Astrocyte of the cerebellum (primary cell): ENCODE data around the gene CTNNA3.

Experiments
- DNase-seq: peaks from one replicate; pipeline ENCODE4 v3.0.0-alpha.2; 2011; ENCODE audit warnings: low read depth
- H3K4me3 ChIP-seq: 2 replicates; pipeline ENCODE4 v1.5.1; 2011; ENCODE audit warnings: mild to moderate bottlenecking, low read depth, low read length, moderate library complexity
- CTCF ChIP-seq: IDR thresholded peaks from 2 replicates; pipeline ENCODE4 v1.5.1; 2012; ENCODE audit warnings: low read length, low read depth, moderate library complexity, mild to moderate bottlenecking; ENCODE audit errors: missing control alignments
- in situ Hi-C: cut with HindIII; loops from 2 replicates; pipeline ENCODE4 v1.10.0; 2017; ENCODE audit warnings: low sequenced_read_pairs

The CTNNA3 gene

DNA sequence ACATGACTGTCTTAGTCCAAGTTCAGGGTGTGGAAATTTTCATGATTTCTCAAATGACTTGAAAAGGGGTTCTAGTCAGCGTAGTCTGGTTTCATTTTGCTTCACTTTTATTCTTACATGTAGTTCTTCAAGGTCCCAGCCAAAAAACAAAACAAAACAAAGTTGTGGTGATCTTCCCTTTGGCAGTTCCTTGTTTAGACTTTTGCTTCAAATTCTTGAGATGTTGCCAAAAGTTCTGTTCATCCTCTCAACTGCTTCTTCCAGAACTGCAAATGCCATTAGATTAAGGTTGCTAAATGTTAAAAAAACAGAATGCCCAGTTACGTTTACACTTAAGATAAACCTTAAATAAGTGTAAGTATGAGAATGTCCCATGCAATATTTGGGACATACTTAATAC is 1140.9 kb downstream of the CTNNA3 start:
- in situ Hi-C loops, result no loop called here
- peak; percentile 40 for DNase-seq
- TF ChIP-seq CTCF, result no peak
- no peak overlapping the region for H3K4me3 ChIP-seq

DNA sequence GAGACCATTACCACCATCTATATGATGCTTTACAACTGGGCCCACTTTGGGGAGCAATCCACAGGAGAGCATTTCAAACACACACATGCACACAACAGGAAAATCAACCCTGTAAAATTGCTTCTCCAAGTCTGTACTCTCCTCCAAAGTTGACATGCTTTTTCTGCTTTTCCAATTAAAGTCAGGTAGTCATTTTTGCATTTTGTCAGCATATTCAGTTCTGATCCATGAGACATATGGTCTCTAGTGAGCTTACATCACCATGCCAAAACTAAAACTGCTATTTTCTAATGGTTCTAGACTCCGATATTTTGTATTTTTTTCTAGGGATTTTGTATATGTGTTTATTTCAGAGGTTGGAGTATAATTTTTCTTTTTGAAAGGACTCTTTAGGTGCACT is 1143.7 kb downstream of the CTNNA3 start:
- TF ChIP-seq CTCF, result no peak
- no peak for DNase-seq
- no peak overlapping the region for H3K4me3 ChIP-seq
- in situ Hi-C loops, result no loop called here

DNA sequence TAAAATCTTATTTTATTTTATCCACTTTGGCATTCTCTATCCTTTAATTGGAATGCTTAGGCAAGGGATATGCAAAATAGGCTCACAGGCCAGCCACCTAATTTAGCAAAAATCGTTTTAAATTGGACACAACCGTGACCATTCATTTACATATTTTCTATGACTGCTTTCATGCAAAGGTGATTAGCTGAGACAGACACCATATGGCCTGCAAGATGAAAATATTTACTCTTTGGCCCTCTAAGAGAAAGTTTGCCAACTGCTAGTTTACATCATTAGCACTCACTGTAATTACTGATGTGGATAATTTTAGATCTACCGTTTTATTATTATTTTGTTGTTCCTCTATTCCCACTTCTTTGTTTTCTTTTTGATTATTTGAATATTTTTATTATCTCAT is 1145.6 kb downstream of the CTNNA3 start:
- no peak overlapping the region for H3K4me3 ChIP-seq
- in situ Hi-C loops, result no loop called here
- DNase-seq, result no peak
- no peak for TF ChIP-seq CTCF

GRCh38 chr10:66538908-66539307 is 1157.1 kb downstream of the CTNNA3 start:
- DNase-seq, result no peak
- in situ Hi-C loops, result no loop called here

DNA sequence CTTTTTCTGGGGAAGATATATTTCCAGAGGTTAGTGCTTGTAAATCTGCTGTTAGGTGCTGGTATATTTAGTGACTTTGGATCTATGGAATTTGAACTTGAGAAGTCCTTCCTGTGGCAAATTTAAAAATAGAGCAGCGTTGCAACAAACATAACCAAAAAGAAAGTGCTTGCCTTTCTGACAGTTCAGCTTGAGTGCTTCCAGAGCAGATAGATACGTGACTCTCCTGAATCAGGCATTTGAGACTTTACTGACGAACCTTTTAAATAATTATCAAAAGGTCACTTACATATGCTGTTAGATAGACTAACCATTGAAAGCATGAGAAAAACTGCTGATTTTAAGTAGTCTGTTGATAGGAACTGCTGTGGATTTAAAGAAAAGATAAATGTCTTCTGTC is 1157.6 kb downstream of the CTNNA3 start:
- H3K4me3 ChIP-seq, result no peak overlapping the region
- DNase-seq, result no peak
- TF ChIP-seq CTCF, result no peak
- in situ Hi-C loops, result no loop called here

More at GRCh38 chr10:66538908-66539307, 1157.1 kb downstream of the CTNNA3 start:
- no peak overlapping the region for H3K4me3 ChIP-seq
- no peak for TF ChIP-seq CTCF

DNA sequence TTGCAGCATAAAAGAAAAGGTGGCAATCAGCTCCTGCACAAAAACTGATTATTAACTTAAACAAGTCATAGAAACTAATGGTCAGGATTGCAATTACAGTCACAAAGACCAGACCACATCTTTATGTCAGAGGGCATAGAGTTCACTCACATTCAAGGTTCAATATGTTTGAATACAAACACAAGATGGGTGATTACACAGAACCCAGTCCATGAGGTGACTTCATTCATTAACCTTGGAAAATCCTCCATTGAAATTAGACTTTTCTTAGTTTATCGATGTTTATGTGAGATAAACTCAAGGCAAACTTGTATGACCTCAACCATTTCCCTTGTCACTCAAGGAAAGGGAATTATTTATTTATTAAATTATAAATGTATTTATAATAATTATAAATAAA is 1158.8 kb downstream of the CTNNA3 start:
- DNase-seq, result no peak
- TF ChIP-seq CTCF, result no peak
- in situ Hi-C loops, result no loop called here
- no peak overlapping the region for H3K4me3 ChIP-seq

- in situ Hi-C loops, result no loop called here
- no peak for DNase-seq
- no peak overlapping the region for H3K4me3 ChIP-seq
- TF ChIP-seq CTCF, result no peak
These were observed 1160.6 kb downstream of the CTNNA3 start for GRCh38 chr10:66535439-66535838.
